K562 (cell line): ENCODE measurements around the gene WFIKKN2. TPM values are rescaled to one million over a fixed set of nuclear protein-coding genes. Genes with fewer than 3 reads are reported as not detected.

ENCODE experiments used
- ARID1B ChIP-seq: fragments of 450-650 bp; IDR thresholded peaks from 2 replicates; pipeline ENCODE4 v1.6.1; 2016; ENCODE audit warnings: antibody characterized with exemption, mild to moderate bottlenecking, inconsistent platforms
- CEBPG ChIP-seq, 3 experiments: fragments of 200-800 bp in 1 of 3; sonication (Bioruptor generic) in 1 of 3; sonication (generic) in 1 of 3; formaldehyde crosslinking in 1 of 3; IDR thresholded peaks in 2 of 3; conservative IDR thresholded peaks in 1 of 3; 2 replicates each; pipeline versions ENCODE4 v1.6.1 to v1.8.0; 2016 to 2022; ENCODE audit warnings: missing compliant biosample characterization in 2 of 3, missing genetic modification characterization in 2 of 3, mild to moderate bottlenecking in 1 of 3, missing genetic modification reagents in 1 of 3
- HEY1 ChIP-seq: fragments of 250-450 bp; sonication (Bioruptor Pico); IDR thresholded peaks from 2 replicates; pipeline ENCODE4 v1.5.0; 2020; ENCODE audit warnings: mild to moderate bottlenecking, moderate library complexity, borderline replicate concordance
- HNRNPK ChIP-seq: fragments of 200-400 bp; formaldehyde crosslinking; IDR thresholded peaks from one replicate; pipeline ENCODE4 v1.6.1; 2018; ENCODE audit warnings: mild to moderate bottlenecking, low read depth, low read length; ENCODE audit not compliant: poor library complexity, severe bottlenecking
- HNRNPL ChIP-seq: fragments of 200-400 bp; formaldehyde crosslinking; IDR thresholded peaks from 2 replicates; pipeline ENCODE4 v1.6.1; 2017; ENCODE audit warnings: low read depth, mild to moderate bottlenecking, low read length
- MECOM ChIP-seq: fragments of 250-450 bp; sonication (Bioruptor Pico); IDR thresholded peaks from 2 replicates; pipeline ENCODE4 v1.8.0; 2022; ENCODE audit warnings: inconsistent platforms
- MEF2D ChIP-seq: conservative IDR thresholded peaks from 2 replicates; pipeline ENCODE4 v1.6.1; 2016; ENCODE audit warnings: low read depth, missing genetic modification characterization, missing compliant biosample characterization
- MTA2 ChIP-seq: fragments of 450-650 bp; IDR thresholded peaks from 2 replicates; pipeline ENCODE4 v1.6.1; 2016; ENCODE audit warnings: low read depth
- PTBP1 ChIP-seq: fragments of 200-400 bp; formaldehyde crosslinking; IDR thresholded peaks from 2 replicates; pipeline ENCODE4 v1.6.1; 2017; ENCODE audit warnings: low read depth, low read length
- SAFB ChIP-seq: fragments of 200-400 bp; formaldehyde crosslinking; IDR thresholded peaks from 2 replicates; pipeline ENCODE4 v1.6.1; 2017; ENCODE audit warnings: low read depth, low read length, borderline replicate concordance
- TRIM24 ChIP-seq, 2 experiments: fragments of 450-650 bp; IDR thresholded peaks; 2 replicates each; pipeline ENCODE4 v1.6.1; 2016
- ZNF212 ChIP-seq: fragments of 450-650 bp; formaldehyde crosslinking; IDR thresholded peaks from 2 replicates; pipeline ENCODE4 v1.4.0; 2020; ENCODE audit warnings: mild to moderate bottlenecking
- ZNF717 ChIP-seq: fragments of 250-450 bp; sonication (Bioruptor Pico); IDR thresholded peaks from 2 replicates; pipeline ENCODE4 v1.5.0; 2021
- polyA plus RNA-seq, 8 experiments: library from polyadenylated mRNA; depleted of rRNA in 4 of 8; stranded (reverse) in 5 of 8; unstranded in 3 of 8; fragments of >200 nt; fragmentation: Nextera tagmentation in 2 of 8; fragmentation: Illumina TruSeq in 1 of 8; extraction: Ambion mirVana in 2 of 8; extraction: Trizol in 1 of 8; gene quantifications; 2 replicates each; pipeline versions ENCODE4 v1.2.1 to v1.2.3, GENCODE V29; 2011 to 2014; ENCODE audit warnings: inconsistent platforms in 1 of 8, missing spikeins in 1 of 8
- total RNA-seq, 7 experiments: library from RNA; depleted of rRNA in 6 of 7; stranded (reverse); fragments of >200 nt in 6 of 7; fragmentation: Illumina TruSeq in 2 of 7; extraction: Trizol in 2 of 7; gene quantifications; 2 replicates each; pipeline versions ENCODE4 v1.2.1 to v1.2.3, GENCODE V29; 2011 to 2021; ENCODE audit warnings: low replicate concordance in 1 of 7
- TF ChIP-seq, protein P1 (sequence below): sonication (generic); formaldehyde crosslinking; IDR thresholded peaks from 2 replicates; pipeline ENCODE4 v1.8.1; 2023; ENCODE audit warnings: mild to moderate bottlenecking, missing genetic modification reagents
- TF ChIP-seq, protein P2 (sequence below): fragments of 250-450 bp; sonication (Bioruptor Pico); IDR thresholded peaks from 2 replicates; pipeline ENCODE4 v1.4.0; 2020
- TF ChIP-seq, protein P3 (sequence below), 3 experiments: IDR thresholded peaks in 2 of 3; conservative IDR thresholded peaks in 1 of 3; 2 replicates each; pipeline ENCODE4 v1.5.1; 2011 to 2012; ENCODE audit warnings: low read length in 3 of 3, mild to moderate bottlenecking in 3 of 3, control low read depth in 2 of 3, improper control_type of control experiment in 1 of 3, inconsistent platforms in 1 of 3, low read depth in 1 of 3, mixed read lengths in 1 of 3, moderate library complexity in 1 of 3; ENCODE audit not compliant: insufficient read depth in 2 of 3
- TF ChIP-seq, protein P4 (sequence below), 2 experiments: fragments of 250-450 bp in 1 of 2; fragments of 450-650 bp in 1 of 2; sonication (Bioruptor Pico) in 1 of 2; IDR thresholded peaks; 2 replicates each; pipeline versions ENCODE4 v1.6.1 to v1.8.0; 2016 to 2021; ENCODE audit warnings: mild to moderate bottlenecking in 2 of 2, moderate library complexity in 2 of 2, missing compliant biosample characterization in 1 of 2, missing genetic modification characterization in 1 of 2
- TF ChIP-seq, protein P5 (sequence below): fragments of 250-450 bp; sonication (Bioruptor Pico); IDR thresholded peaks from 2 replicates; pipeline ENCODE4 v1.8.0; 2022; ENCODE audit warnings: inconsistent platforms, mild to moderate bottlenecking, moderate library complexity, borderline replicate concordance

The WFIKKN2 gene
- total and polyA plus RNA-seq, 9 of the 15 experiments (the other 6 are each of a cell fraction or from before 2014, with no cell fraction given), result 0.07 TPM; not detected in 8

DNA sequence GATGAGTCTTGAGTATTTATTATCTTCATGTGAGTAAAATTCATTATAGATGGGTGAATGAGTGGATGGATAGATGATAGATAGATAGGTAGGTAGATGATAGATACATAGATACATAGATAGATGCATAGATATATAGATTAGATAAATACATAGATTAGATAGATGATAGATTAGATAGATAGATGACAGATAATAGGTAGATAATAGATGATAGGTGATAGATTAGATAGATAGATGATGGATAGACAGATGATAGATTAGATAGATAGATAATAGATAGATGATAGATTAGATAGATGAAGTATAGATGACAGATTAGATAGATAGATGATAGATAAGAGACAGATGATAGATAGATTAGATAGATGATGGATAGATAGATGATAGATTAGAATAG, 21.8 kb upstream of the WFIKKN2 start (continued):
- TF ChIP-seq, protein P1, sequence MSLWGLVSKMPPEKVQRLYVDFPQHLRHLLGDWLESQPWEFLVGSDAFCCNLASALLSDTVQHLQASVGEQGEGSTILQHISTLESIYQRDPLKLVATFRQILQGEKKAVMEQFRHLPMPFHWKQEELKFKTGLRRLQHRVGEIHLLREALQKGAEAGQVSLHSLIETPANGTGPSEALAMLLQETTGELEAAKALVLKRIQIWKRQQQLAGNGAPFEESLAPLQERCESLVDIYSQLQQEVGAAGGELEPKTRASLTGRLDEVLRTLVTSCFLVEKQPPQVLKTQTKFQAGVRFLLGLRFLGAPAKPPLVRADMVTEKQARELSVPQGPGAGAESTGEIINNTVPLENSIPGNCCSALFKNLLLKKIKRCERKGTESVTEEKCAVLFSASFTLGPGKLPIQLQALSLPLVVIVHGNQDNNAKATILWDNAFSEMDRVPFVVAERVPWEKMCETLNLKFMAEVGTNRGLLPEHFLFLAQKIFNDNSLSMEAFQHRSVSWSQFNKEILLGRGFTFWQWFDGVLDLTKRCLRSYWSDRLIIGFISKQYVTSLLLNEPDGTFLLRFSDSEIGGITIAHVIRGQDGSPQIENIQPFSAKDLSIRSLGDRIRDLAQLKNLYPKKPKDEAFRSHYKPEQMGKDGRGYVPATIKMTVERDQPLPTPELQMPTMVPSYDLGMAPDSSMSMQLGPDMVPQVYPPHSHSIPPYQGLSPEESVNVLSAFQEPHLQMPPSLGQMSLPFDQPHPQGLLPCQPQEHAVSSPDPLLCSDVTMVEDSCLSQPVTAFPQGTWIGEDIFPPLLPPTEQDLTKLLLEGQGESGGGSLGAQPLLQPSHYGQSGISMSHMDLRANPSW, result no peak
- TF ChIP-seq MTA2 (0 out of 2 replicates have a peak, but pooled peaks have one; percentile 24), CEBPG (CRISPR knock-in tag; IDR thresholded peaks at IDR 0.05) (no peak), CEBPG (tag; conservative IDR thresholded peaks at IDR 0.05 in 1 of 2, IDR thresholded peaks at IDR 0.05 in 1 of 2) (no peak), HNRNPL (no peak), ARID1B (peak; percentile 42), HNRNPK (no peak), HEY1 (no peak), MEF2D (tag) (no peak), ZNF717 (CRISPR knock-in tag) (no peak), ZNF212 (no peak), MECOM (no peak), TRIM24 (IDR thresholded peaks at IDR 0.05) (peak; percentile 93), PTBP1 (no peak), SAFB (no peak)
- TF ChIP-seq, protein P2, sequence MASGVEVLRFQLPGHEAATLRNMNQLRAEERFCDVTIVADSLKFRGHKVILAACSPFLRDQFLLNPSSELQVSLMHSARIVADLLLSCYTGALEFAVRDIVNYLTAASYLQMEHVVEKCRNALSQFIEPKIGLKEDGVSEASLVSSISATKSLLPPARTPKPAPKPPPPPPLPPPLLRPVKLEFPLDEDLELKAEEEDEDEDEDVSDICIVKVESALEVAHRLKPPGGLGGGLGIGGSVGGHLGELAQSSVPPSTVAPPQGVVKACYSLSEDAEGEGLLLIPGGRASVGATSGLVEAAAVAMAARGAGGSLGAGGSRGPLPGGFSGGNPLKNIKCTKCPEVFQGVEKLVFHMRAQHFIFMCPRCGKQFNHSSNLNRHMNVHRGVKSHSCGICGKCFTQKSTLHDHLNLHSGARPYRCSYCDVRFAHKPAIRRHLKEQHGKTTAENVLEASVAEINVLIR, result no peak
- TF ChIP-seq, protein P3, sequence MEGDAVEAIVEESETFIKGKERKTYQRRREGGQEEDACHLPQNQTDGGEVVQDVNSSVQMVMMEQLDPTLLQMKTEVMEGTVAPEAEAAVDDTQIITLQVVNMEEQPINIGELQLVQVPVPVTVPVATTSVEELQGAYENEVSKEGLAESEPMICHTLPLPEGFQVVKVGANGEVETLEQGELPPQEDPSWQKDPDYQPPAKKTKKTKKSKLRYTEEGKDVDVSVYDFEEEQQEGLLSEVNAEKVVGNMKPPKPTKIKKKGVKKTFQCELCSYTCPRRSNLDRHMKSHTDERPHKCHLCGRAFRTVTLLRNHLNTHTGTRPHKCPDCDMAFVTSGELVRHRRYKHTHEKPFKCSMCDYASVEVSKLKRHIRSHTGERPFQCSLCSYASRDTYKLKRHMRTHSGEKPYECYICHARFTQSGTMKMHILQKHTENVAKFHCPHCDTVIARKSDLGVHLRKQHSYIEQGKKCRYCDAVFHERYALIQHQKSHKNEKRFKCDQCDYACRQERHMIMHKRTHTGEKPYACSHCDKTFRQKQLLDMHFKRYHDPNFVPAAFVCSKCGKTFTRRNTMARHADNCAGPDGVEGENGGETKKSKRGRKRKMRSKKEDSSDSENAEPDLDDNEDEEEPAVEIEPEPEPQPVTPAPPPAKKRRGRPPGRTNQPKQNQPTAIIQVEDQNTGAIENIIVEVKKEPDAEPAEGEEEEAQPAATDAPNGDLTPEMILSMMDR (IDR thresholded peaks at IDR 0.05 in 2 of 3, conservative IDR thresholded peaks at IDR 0.05 in 1 of 3; ENCODE audit: insufficient read depth in 2 of 3, low read depth in 1 of 3, low read length in 3 of 3), result no peak
- TF ChIP-seq, protein P4, sequence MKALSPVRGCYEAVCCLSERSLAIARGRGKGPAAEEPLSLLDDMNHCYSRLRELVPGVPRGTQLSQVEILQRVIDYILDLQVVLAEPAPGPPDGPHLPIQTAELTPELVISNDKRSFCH (CRISPR knock-in tag; IDR thresholded peaks at IDR 0.05), result no peak
- TF ChIP-seq, protein P4 (tag; IDR thresholded peaks at IDR 0.05), result 0 out of 2 replicates have a peak, but pooled peaks have one; percentile 31
- TF ChIP-seq, protein P5, sequence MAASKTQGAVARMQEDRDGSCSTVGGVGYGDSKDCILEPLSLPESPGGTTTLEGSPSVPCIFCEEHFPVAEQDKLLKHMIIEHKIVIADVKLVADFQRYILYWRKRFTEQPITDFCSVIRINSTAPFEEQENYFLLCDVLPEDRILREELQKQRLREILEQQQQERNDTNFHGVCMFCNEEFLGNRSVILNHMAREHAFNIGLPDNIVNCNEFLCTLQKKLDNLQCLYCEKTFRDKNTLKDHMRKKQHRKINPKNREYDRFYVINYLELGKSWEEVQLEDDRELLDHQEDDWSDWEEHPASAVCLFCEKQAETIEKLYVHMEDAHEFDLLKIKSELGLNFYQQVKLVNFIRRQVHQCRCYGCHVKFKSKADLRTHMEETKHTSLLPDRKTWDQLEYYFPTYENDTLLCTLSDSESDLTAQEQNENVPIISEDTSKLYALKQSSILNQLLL (CRISPR knock-in tag), result no peak
